T-helper 1 cell treated with Interleukin-12 subunit alpha and Interleukin-12 subunit beta and Interleukin-4 antibody, amounts not matched to agents 30 μg/mL and 1 μg/mL, for 36 hours (primary cell): ENCODE results near the gene MGLL.
A peak's percentile ranks its signal among the peaks of the same experiment; 100 is the strongest.

Source experiments
- H3K27ac Mint-ChIP-seq: one replicate; pipeline ENCODE4 v1.8.0; 2021; ENCODE audit warnings: mild to moderate bottlenecking, mixed read lengths
- H3K27me3 Mint-ChIP-seq: one replicate; pipeline ENCODE4 v1.8.0; 2021; ENCODE audit warnings: low read depth, mixed read lengths
- H3K36me3 Mint-ChIP-seq: one replicate; pipeline ENCODE4 v1.8.0; 2021; ENCODE audit warnings: low read depth, mixed read lengths
- H3K4me1 Mint-ChIP-seq: one replicate; pipeline ENCODE4 v1.8.0; 2021; ENCODE audit warnings: low read depth, mixed read lengths
- H3K4me3 Mint-ChIP-seq: one replicate; pipeline ENCODE4 v1.8.0; 2021; ENCODE audit warnings: mild to moderate bottlenecking, moderate library complexity, mixed read lengths
- H3K9me3 Mint-ChIP-seq: one replicate; pipeline ENCODE4 v1.8.0; 2021; ENCODE audit warnings: mixed read lengths

MGLL gene

DNA sequence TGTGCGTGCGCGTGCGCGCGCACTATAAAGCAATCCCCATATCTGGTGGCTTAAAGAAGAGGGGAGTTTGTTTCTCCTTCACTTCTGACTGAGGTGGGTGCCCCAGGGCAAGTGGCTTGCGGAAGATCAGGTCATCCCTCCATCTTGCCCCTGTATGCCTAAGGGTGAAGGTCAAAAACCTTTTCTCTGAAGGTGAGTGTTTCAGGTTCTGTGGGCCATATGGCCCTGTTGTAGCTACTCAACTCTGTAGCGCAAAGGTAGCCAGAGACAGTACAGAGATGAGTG is 144.1 kb downstream of the MGLL start:
- no peak overlapping the region for H3K4me3 Mint-ChIP-seq
- peaks cover 15% of the 10 kb centered on the region for H3K4me1 Mint-ChIP-seq
- H3K27me3 Mint-ChIP-seq: no peaks in the 10 kb centered on the region
- no peak overlapping the region for H3K27ac Mint-ChIP-seq
- H3K36me3 Mint-ChIP-seq: no peaks in the 10 kb centered on the region
- H3K9me3 Mint-ChIP-seq: no peaks in the 10 kb centered on the region

DNA sequence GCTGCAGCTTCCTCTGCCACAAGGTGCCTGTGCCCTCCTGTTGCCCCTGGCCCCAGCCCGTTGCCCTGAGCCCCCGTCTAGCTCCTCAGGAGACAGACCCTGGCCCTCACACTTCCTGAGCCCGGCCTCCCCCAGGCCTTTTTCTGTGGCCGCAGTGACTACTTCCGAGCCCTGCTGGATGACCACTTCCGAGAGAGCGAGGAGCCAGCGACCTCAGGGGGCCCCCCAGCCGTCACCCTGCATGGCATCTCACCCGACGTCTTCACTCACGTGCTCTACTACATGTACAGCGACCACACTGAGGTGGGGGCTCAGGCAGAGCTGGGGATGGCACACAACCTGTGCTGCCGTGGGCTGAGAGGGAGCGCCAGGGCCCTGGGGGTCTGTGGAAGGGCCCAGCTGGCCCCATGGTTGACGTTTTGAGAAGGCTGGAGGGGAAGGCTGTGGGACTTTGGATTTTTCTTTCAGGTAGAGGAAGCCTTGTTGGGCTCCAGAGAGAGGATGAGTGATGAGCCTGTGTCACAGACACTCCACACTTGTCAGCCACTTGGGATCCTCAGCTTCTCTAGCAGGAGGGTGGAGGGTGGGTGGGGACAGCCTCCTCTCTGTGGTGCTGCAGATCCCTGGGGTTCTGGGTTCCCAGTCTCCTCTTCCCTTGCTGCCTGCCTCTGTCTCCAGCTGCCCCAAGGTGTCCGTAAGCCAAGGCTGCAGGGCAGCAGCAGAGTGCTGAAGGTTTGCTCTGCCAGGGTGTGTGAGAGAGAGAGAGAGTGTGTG is 144.6 kb downstream of the MGLL start:
- Mint-ChIP-seq H3K4me3 (no peak overlapping the region), H3K4me1 (peaks cover 15% of the 10 kb centered on the region), H3K9me3 (no peaks in the 10 kb centered on the region), H3K27me3 (no peaks in the 10 kb centered on the region), H3K27ac (no peak overlapping the region), H3K36me3 (no peaks in the 10 kb centered on the region)

DNA sequence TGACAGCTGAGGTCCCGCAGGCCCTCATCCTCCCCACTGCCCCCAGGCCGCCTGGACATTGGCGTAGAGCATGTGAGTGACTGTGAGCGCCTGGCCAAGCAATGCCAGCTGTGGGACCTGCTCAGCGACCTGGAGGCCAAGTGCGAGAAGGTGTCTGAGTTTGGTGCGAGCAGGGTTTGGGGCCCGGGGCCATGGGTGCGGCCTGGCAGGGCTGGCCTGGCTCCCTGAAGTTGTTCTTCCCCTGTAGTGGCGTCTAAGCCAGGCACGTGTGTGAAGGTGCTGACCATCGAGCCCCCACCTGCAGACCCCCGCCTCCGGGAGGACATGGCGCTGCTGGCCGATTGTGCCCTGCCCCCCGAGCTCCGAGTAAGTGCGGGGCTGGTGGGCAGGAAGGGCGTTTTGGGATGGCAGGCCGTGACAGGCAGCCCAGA is 145.4 kb downstream of the MGLL start:
- Mint-ChIP-seq H3K9me3 (no peaks in the 10 kb centered on the region), H3K27me3 (no peaks in the 10 kb centered on the region), H3K27ac (no peak overlapping the region), H3K4me3 (no peak overlapping the region), H3K36me3 (peaks cover under 1% of the 10 kb centered on the region), H3K4me1 (peaks cover 15% of the 10 kb centered on the region)

DNA sequence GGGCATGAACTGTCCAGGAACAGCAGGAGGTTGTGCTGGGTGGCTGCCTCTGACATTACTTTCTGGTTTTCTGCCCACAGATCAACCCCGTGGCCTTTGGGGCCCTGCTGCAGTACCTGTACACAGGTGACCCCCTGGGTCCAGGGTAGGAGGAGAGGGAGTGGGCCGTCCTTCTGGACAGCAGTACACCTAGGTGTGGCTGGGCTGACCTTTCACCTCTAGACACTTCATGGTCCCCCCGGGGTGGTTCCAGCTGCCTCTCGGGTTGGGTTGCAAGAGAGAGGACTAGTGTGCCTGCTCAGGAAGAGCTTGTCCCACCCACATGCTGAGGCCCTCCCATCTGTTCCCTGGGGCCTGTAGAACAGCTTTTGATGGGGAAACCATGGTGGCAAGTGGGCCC is 145.9 kb downstream of the MGLL start:
- no peak overlapping the region for H3K27ac Mint-ChIP-seq
- H3K36me3 Mint-ChIP-seq: peaks cover 2% of the 10 kb centered on the region
- H3K9me3 Mint-ChIP-seq: no peaks in the 10 kb centered on the region
- no peak overlapping the region for H3K4me3 Mint-ChIP-seq
- H3K4me1 Mint-ChIP-seq: peaks cover 17% of the 10 kb centered on the region
- no peaks in the 10 kb centered on the region for H3K27me3 Mint-ChIP-seq

DNA sequence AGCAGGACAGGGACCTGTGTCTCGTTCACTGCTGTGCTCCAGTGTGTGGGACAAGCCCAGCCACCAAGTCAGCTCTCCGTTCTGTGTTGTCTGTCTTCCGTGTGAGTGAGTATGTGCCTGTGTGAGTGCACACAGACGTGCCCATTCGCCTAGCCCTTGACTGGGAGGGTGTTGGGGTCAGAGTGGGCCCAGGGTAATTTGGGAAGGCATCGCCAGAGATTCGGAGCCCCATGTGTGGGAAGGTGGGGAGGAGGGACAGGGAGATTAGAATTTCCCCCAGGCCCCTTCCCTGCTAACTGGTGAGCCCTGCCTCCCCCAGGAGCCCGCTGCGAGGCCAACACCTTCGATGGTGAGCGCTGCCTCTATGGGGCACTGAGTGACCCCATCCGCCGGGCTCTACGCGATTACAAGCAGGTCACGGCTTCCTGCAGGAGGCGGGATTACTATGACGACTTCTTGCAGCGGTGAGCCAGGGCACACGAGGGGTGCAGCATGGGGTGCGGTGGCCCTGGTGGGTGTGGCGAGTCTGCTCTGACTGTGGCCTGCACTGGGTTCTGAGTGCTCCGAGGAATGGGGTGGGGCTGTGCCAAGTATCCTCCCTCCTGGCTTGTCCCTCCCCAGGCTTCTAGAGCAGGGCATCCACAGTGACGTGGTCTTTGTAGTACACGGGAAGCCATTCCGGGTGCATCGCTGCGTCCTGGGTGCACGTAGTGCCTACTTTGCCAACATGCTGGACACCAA is 146.5 kb downstream of the MGLL start:
- H3K9me3 Mint-ChIP-seq: no peaks in the 10 kb centered on the region
- peaks cover 2% of the 10 kb centered on the region for H3K36me3 Mint-ChIP-seq
- H3K4me1 Mint-ChIP-seq: peaks cover 17% of the 10 kb centered on the region
- H3K27ac Mint-ChIP-seq: no peak overlapping the region
- H3K4me3 Mint-ChIP-seq: no peak overlapping the region
- H3K27me3 Mint-ChIP-seq: no peaks in the 10 kb centered on the region

DNA sequence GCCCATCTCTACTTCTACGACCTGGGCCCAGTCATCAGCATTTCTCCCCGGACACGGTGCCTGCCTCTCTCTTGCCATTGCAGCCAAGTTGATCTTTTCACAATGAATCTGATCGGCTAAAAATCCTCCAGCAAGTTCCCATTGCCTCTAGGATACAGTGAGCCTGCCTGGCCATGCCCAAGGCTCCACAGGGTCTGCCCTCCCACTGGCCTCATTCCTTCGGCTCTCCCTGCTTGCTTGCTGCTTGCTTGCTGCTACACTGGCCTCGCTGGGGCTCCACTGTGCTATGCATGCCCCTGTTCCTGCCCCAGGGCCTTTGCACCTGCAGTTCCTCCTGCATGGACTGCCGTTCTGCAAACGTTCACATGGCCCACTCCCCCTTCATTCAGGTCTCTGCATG is 147.5 kb downstream of the MGLL start:
- no peaks in the 10 kb centered on the region for H3K27me3 Mint-ChIP-seq
- H3K27ac Mint-ChIP-seq: peak overlapping the region; percentile 7
- H3K36me3 Mint-ChIP-seq: peaks cover 2% of the 10 kb centered on the region
- H3K4me1 Mint-ChIP-seq: peaks cover 17% of the 10 kb centered on the region
- no peaks in the 10 kb centered on the region for H3K9me3 Mint-ChIP-seq
- H3K4me3 Mint-ChIP-seq: peak overlapping the region; percentile 38

DNA sequence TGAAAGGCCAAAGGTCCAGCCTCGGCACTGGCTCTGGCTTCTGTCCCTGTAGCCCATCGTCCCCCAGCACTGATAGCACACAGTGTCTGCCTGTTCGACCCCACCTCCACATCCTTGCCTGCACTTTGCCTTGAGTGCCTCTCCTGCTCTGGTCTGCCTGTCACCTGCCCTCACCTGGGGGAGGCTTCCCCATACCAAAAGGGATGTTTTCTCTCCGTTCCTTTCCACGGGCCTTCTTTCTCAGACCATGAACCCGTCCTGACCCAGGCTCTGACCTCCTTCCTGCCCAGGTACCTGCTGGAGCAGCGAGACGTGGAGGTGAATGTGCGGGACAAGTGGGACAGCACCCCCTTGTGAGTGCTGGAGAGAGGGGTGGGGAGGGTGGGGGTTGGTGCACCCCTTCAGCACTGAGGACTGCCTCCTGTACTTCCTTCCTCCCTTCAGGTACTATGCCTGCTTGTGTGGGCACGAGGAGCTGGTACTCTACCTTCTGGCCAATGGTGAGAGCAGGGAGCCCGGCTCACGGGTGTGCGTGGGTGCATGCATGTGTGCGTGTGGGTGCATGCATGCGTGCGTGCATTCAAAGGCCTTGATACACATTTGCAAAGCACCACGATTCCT is 148.1 kb downstream of the MGLL start:
- peaks cover 17% of the 10 kb centered on the region for H3K4me1 Mint-ChIP-seq
- peaks cover 2% of the 10 kb centered on the region for H3K36me3 Mint-ChIP-seq
- no peaks in the 10 kb centered on the region for H3K27me3 Mint-ChIP-seq
- peak overlapping the region; percentile 10 for H3K27ac Mint-ChIP-seq
- peak overlapping the region; percentile 87 for H3K4me3 Mint-ChIP-seq
- H3K9me3 Mint-ChIP-seq: no peaks in the 10 kb centered on the region

DNA sequence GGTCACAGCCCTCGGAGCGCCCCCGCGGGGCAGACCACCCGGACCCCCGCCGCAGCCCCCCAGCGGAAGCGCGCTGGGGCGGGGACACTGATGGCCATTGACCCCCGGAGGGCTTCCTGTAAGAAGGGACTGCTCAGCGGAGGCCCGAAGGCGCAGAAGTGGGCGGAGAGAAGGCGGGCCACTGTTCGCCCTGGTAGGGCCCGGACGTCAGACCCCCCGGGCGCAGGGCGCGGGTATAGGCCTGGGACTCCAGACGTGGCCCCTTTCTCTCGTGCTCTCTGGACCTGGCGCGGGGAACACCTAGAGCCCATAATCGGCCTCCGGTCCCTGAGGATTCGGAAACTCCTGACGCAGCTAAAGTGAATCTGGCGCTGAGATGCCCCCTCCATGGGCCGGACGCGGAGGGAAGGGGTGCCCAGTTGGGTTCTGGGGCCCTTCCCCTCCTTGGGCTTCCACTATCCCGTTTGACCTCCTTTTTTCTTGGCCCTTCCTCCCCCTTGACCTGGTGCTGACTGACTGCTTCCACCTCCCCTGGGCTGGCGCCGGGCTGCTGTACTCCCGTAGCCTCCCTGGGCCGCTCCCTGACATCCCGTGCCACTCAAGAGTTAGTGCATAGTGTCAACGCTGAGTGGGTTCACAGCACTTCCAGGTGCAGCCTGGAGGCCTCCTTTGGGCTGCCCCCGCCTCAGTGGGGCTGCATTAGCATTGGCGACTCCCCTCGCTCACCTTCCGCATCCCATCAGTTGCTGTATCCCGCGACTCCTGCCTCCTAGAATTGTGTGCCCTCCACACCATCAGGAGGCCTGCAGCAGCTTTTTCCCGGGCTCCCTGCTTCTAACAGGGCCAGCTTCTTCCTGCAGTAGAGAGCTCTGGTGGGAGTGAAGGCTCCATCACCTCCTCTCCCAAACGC is 148.9 kb downstream of the MGLL start:
- no peaks in the 10 kb centered on the region for H3K27me3 Mint-ChIP-seq
- peaks cover 2% of the 10 kb centered on the region for H3K36me3 Mint-ChIP-seq
- no peaks in the 10 kb centered on the region for H3K9me3 Mint-ChIP-seq
- H3K27ac Mint-ChIP-seq: peak overlapping the region; percentile 79
- H3K4me1 Mint-ChIP-seq: peaks cover 17% of the 10 kb centered on the region
- H3K4me3 Mint-ChIP-seq: peak overlapping the region; percentile 87

DNA sequence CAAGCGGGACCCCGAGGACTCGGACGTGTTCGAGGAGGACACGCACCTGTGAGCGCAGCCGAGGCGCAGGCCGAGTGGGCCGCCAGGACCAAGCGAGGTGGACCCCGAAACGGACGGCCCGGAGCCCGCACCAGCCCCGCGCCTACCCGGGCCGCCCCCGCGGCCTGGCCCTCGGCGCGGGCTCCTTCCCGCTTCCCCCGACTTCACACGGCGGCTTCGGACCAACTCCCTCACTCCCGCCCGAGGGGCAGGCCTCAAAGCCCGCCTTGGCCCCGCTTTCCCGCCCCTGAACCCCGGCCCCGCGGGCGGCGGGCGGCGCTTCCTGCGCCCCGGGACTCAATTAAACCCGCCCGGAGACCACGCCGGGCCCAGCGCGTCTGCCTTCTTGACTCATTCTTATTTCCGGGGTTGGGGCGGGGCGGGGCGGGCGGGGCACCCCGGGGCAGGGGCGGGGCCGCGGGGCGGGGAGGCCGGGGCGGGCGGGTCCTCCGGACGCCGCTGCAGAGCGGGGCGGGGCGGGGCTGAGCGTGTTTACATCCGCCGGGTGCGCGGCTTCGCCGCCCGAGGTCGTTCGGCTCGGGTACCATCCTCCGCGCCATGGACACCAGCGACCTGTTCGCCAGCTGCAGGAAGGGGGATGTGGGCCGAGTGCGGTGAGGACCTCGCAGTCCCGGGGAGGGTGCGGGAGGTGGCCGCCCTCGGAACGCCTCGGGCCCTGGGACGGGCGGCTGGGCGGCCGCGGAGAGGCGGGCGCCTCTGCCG is 149.7 kb downstream of the MGLL start, which contains the start of gene ABTB1:
ABTB1 (plus strand) TSS at position 524 of the 762 bp plus-strand sequence; CDS start at position 598, 74 bp downstream.
- H3K36me3 Mint-ChIP-seq: peaks cover 2% of the 10 kb centered on the region
- peaks cover 17% of the 10 kb centered on the region for H3K4me1 Mint-ChIP-seq
- H3K27me3 Mint-ChIP-seq: no peaks in the 10 kb centered on the region
- peak within 1 kb of the TSS; percentile 98 for H3K27ac Mint-ChIP-seq
- H3K4me3 Mint-ChIP-seq: peak within 1 kb of the TSS; percentile 95
- H3K9me3 Mint-ChIP-seq: no peaks in the 10 kb centered on the region

DNA sequence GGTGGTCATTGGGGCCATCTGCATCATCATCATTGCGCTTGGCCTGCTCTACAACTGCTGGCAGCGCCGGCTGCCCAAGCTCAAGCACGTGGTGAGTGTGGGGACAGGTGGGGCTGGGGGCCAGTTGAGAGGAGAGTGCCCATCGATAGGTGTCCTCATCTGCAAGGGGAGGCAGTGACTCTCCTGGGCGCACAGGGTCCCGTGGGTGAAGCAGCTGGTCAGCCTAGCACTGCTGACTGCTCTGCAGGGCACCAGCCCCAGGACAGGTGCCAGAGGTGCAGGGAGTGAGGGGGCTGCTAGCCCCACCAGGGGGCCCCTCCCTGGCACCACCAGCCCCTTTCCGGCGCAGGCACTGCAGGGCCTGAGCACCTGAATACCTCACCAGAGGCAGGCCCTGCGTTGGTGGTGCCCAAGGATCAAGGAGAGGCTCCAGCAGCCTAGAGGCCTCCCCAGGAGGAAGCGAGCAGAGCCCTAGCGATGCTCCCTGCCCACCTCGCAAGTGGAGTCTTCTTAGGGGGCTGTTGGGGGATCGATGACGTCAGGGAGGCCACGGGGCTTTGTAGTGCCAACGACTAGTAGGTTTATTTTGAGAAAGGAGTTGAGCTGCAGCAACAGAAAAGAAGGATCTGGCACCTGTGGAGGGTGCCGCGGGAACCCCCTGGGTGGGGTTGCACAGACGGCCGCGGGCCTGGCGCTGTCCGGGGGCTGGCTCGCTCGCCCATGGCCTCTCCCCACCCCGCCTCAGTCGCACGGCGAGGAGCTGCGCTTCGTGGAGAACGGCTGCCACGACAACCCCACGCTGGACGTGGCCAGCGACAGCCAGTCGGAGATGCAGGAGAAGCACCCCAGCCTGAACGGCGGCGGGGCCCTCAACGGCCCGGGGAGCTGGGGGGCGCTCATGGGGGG is 150.5 kb downstream of the MGLL start:
- no peaks in the 10 kb centered on the region for H3K27me3 Mint-ChIP-seq
- H3K9me3 Mint-ChIP-seq: no peaks in the 10 kb centered on the region
- peak overlapping the region; percentile 95 for H3K4me3 Mint-ChIP-seq
- H3K27ac Mint-ChIP-seq: peak overlapping the region; percentile 98
- peaks cover 17% of the 10 kb centered on the region for H3K4me1 Mint-ChIP-seq
- peaks cover 2% of the 10 kb centered on the region for H3K36me3 Mint-ChIP-seq

DNA sequence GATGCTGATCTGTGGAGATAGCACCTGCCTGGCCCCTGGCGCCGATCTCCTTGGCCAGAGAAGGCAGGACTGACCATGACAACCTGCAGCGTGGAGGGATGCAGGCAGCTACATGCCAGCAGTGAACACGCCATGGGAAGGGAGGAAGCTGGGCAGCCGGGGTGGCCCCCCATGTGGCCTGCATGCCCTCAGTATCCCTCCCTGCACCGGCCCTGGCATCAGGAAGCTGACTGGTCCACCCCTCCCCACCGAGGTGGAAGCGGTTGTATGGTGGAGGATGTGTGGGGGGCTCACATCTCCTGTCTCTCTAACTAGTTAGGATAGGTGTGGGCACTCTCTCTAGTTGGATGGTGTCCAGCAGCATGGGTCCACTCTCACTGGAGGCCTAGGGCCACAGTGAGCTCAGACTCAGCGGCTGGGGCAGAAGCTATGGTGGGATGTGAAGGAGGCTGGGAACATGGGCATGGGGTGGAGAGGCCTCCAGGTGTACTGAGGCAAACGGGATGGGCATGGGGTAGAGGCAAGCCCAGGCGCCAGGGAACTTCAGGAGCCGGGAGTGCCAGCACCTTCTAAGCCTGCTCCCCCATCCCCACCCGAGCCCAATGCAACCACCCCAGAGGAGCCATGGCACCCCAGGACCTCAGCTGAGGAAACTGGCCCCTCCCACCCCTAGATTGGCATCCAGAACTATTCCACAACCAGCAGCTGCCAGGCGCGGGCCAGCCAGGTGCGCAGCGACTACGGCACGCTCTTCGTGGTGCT is 151.4 kb downstream of the MGLL start:
- peaks cover 2% of the 10 kb centered on the region for H3K36me3 Mint-ChIP-seq
- peaks cover 17% of the 10 kb centered on the region for H3K4me1 Mint-ChIP-seq
- peak overlapping the region; percentile 98 for H3K27ac Mint-ChIP-seq
- peak overlapping the region; percentile 68 for H3K4me3 Mint-ChIP-seq
- H3K27me3 Mint-ChIP-seq: no peaks in the 10 kb centered on the region
- H3K9me3 Mint-ChIP-seq: no peaks in the 10 kb centered on the region

DNA sequence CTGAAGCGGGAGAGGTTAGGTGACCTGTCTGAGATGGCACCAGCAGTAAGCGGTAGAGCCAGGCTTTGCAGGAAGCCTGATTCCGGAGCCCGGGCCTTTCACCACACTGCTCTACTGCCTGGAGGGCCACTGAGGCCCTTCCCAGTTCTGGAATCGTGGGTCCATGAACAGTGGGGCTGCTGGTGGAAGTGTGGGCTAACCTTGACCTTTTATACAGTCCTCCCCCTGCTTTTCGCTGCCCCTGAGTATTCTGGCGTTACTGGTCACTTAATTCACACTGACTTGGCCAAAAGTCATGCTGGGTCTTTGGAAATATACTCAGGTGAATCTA is 152.1 kb downstream of the MGLL start:
- Mint-ChIP-seq H3K27me3 (no peaks in the 10 kb centered on the region), H3K36me3 (peaks cover 2% of the 10 kb centered on the region), H3K27ac (peak overlapping the region; percentile 41)

More for the DNA sequence above, 152.1 kb downstream of the MGLL start:
- H3K4me3 Mint-ChIP-seq: no peak overlapping the region
- H3K9me3 Mint-ChIP-seq: no peaks in the 10 kb centered on the region
- peaks cover 17% of the 10 kb centered on the region for H3K4me1 Mint-ChIP-seq
